ENCODE results near the gene IRF4. TPM values are rescaled to one million over a fixed set of nuclear protein-coding genes. Genes with fewer than 3 reads are reported as not detected.

IRF4 gene
- total RNA-seq, 2 donors from 2014 or later: 0.15 to 1.1 TPM

- Histone ChIP-seq H3K27me3 (no peaks in the 10 kb centered on the region), H3K4me1 (no peaks in the 10 kb centered on the region), H3K36me3 (no peaks in the 10 kb centered on the region), H3K4me3 (no peak overlapping the region), H3K27ac (no peak overlapping the region), H3K9me3 (no peaks in the 10 kb centered on the region)
- TF ChIP-seq, protein P1, sequence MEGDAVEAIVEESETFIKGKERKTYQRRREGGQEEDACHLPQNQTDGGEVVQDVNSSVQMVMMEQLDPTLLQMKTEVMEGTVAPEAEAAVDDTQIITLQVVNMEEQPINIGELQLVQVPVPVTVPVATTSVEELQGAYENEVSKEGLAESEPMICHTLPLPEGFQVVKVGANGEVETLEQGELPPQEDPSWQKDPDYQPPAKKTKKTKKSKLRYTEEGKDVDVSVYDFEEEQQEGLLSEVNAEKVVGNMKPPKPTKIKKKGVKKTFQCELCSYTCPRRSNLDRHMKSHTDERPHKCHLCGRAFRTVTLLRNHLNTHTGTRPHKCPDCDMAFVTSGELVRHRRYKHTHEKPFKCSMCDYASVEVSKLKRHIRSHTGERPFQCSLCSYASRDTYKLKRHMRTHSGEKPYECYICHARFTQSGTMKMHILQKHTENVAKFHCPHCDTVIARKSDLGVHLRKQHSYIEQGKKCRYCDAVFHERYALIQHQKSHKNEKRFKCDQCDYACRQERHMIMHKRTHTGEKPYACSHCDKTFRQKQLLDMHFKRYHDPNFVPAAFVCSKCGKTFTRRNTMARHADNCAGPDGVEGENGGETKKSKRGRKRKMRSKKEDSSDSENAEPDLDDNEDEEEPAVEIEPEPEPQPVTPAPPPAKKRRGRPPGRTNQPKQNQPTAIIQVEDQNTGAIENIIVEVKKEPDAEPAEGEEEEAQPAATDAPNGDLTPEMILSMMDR (IDR thresholded peaks at IDR 0.05): no peak
- DNase-seq (ENCODE audit: low spot score): no peak
Observed at GRCh38 chr6:379410-380181, 12.0 kb upstream of the IRF4 start.

DNA sequence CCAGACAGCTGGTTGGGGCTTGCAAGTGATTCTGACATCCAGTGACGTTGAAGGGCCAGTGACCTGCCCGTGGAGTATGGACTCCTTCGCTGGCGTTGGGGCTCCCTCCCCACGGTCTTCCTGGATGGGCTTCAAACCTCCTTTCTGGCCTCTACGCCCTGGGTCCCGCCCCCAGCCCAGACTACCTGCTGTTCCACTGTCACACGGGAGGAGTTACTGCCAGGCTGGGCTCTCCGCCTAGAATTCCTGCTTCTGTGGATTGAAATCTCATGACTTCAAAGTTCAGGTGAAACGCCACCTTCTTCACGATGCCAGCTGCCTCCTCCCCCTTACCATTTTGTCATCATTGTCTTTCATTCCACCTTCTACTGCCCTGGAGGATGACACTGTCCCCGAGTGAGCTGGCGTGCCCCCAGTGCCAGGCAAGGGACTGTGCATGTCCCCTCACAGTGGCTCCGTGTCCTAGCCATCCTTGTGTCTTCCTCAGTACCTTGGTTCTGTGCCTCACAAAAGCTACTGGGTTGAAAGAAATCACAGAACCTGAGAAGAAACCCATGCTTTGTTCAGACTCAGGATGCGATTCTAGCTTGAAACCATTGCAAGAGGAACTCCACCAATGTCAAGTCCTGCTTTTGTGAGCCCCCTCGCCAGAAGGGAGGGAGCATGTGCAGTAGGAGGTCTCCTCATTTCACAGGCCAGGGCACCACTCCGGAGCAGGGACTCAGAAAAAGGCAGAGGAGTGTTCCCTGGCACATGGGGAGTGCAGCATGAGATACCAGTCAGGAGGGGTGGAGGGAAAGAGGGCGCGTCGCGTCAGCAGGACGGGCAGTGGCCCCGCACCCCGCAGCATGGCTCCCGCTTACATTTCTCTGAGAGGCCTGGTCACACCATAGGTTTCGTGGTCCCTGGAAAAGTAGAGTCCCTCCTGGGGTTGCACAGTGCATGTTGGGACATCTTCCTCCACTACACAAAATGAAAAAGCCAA, 11.0 kb upstream of the IRF4 start:
- Histone ChIP-seq H3K4me1 (no peaks in the 10 kb centered on the region), H3K9me3 (no peaks in the 10 kb centered on the region), H3K4me3 (no peak overlapping the region), H3K27ac (no peak overlapping the region), H3K27me3 (no peaks in the 10 kb centered on the region), H3K36me3 (no peaks in the 10 kb centered on the region)
- DNase-seq (ENCODE audit: low spot score): no peak
- TF ChIP-seq, protein P1 (IDR thresholded peaks at IDR 0.05): no peak

GRCh38 chr6:381742-382461, 9.7 kb upstream of the IRF4 start:
- Histone ChIP-seq H3K27ac (no peak overlapping the region), H3K4me3 (no peak overlapping the region), H3K27me3 (no peaks in the 10 kb centered on the region), H3K4me1 (no peaks in the 10 kb centered on the region), H3K9me3 (no peaks in the 10 kb centered on the region), H3K36me3 (no peaks in the 10 kb centered on the region)
- TF ChIP-seq, protein P1 (IDR thresholded peaks at IDR 0.05): no peak
- DNase-seq (ENCODE audit: low spot score): no peak

- Histone ChIP-seq H3K27ac (no peak overlapping the region), H3K9me3 (no peaks in the 10 kb centered on the region), H3K4me1 (no peaks in the 10 kb centered on the region), H3K27me3 (no peaks in the 10 kb centered on the region), H3K4me3 (no peak overlapping the region), H3K36me3 (no peaks in the 10 kb centered on the region)
- TF ChIP-seq, protein P1 (IDR thresholded peaks at IDR 0.05): no peak
- no peak for DNase-seq (ENCODE audit: low spot score)
Observed at GRCh38 chr6:382883-383810, 8.4 kb upstream of the IRF4 start.

DNA sequence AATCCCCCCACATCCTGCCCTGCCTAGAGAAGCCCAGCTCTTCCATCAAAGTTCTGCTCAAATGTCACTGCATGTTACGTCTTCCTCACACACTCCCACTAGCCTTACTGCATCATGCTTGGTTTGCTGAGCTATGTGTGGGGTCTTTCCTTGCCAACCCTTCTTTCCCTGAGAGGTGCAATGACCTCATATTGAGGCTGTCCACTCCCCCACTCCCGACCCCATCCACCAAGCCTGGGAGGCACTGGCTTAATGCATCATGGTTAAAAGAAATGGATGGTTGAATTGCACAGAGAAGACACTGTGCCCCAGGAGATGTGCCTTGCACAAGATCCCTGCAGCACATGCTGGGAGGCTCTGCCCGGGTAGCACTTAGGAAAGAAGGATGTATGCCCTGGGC, 7.7 kb upstream of the IRF4 start:
- Histone ChIP-seq H3K9me3 (no peaks in the 10 kb centered on the region), H3K27me3 (no peaks in the 10 kb centered on the region), H3K36me3 (no peaks in the 10 kb centered on the region), H3K27ac (no peak overlapping the region), H3K4me1 (no peaks in the 10 kb centered on the region), H3K4me3 (no peak overlapping the region)
- TF ChIP-seq, protein P1 (IDR thresholded peaks at IDR 0.05): no peak
- DNase-seq (ENCODE audit: low spot score): no peak

All from right atrium auricular region (tissue), 2 donors.